COLO829 (cell line): ENCODE data around the gene PUSL1.
"Not testable (repeated sequence)": the region's sequence is repeated elsewhere in the genome, so short reads cannot be mapped to it uniquely, and the experiment has no call there.

Experiments
- DNase-seq: peaks from one replicate; pipeline ENCODE4 v3.0.0; 2012; ENCODE audit warnings: low spot score

Gene PUSL1

DNA sequence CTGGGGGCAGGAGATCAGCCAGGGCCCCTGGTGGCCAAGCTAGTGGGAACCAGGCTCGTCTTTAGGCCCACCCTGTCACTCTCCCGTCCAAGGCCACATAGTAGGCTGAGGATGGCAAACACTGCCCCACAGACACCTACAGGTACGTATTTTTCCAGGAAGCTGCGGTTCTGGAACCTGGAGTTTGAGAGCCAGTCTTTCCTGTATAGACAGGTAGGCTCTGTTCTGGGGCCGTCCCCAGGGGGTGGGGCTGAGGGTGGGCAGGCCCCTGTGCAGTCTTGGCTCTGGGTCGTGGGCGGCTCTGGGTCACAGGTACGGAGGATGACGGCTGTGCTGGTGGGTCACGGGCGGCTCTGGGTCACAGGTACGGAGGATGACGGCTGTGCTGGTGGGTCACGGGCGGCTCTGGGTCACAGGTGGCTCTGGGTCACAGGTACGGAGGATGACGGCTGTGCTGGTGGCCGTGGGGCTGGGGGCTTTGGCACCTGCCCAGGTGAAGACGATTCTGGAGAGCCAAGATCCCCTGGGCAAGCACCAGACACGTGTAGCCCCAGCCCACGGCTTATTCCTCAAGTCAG is 2.2 kb downstream of the PUSL1 start:
- DNase-seq: no peak

DNA sequence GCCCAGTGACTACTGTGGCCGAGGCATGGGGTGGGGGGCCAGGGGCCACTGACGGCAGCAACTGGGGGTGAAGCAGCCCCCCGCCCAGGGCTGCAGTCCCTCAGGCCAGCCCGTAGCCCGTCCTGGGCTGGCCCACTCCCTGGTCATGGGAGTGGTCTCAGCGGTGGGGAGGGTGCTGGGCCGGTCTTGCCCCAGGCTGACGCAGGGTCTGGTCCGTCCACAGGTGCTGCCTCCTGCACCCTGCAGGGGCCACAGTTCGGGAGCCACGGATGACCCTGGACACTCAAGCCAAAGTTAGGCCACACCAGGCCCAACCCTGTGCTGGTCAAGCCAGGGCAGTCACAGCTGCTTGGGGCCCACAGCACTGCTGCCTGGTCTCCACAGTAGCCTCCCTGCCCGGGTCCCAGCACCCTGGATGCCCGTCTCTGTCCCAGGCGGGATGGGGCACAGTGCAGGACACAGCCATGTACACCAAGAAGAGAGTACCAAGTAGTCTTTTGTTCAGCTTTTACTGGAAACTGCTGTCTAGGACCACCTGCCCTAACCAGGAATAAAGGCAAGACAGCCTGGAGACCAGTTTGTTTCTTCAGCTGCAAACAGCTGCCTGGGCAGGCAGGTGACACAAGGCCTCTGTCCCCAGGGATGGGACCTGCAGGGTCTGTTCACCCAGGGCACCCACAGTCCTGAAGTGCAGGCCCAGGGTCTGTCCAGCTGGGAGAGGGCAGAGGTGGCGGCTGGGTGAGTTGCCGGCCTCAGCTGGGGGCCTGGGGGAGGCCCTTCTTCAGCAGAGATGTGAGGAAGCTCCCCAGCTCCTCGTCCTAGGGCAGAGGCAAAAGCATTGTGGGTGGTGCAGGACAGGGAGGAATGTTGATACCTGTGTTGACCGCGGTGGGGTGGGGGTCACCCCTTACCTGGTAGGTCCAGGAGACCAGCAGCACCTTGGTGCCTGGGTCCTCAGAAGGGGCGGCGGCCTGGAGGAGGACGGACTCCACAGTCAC is 3.0 kb downstream of the PUSL1 start:
- DNase-seq: no peak

DNA sequence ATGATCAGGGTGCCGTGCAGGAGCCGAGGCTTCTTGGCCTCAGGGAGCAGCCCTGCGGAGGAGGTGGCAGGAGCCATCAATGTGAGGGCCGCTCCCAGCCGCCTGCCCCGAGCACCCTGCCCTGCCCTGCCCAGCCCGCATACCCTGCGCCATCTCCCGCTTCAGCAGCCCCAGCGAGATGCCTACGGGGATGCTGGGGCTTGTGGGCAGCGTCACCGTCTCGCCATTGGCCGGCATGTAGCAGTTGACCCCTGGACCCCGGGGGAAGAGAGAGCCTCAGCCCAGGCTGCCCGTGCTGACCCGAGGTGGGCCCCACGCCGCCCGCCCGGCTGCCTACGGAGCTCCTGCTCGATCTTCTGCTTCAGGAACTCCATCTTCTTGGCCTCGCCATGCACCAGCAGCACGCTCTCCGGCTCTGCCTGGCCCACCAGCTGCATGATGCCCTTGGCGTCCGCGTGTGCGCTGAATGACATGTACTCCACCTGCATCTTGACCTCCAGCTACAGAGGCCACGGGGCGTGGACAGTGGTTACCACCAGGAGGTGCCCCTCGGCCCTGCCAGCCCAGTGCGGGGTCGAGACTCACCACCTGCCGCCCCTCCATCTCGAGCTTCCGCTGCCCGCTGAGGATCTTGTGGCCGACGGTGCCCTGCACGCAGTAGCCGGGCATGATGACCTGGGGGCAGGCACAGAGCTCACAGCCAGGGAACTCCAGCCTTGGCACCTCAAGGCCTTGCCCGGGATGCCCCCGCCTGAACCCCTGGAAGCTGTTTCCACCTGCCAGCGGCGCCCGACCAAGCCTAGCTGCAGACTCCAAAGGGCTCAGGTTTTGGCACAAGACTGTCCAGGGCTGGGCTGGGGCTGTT is 4.3 kb downstream of the PUSL1 start:
- DNase-seq: no peak

DNA sequence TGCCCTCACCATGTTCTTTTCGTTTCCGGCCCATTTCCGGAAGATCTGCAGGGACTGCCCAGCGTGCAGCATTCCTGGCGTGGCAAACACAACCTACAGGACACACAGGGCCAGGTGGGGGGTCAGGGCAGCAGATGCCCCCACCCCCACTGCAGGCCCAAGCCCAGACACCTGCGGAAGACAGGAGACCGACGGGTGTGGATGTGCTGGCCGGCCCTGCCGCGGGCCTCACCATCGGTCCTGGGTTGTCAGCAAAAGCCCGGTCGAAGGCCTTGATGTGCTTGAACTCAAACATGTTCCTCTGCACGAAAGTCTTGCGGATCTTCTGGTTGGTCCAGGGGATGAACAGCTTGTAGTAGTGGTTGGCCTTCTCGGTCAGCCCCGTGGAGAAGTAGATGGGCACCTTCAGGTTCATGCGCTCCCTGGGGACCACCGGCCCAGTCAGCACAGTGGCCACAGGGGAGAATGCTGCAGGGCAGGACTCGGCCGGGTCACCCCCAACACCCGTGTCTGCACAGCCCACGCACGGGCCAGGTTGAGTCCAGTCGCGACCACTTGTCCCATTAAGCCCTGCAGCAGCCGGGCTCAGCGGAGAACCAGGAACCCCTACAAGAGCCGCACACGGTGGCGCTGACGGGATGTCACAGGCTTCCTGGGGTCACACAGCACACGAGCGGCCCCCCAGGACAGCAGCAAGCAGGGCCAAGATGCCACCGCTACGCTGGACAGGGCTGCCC is 5.3 kb downstream of the PUSL1 start:
- DNase-seq: no peak

DNA sequence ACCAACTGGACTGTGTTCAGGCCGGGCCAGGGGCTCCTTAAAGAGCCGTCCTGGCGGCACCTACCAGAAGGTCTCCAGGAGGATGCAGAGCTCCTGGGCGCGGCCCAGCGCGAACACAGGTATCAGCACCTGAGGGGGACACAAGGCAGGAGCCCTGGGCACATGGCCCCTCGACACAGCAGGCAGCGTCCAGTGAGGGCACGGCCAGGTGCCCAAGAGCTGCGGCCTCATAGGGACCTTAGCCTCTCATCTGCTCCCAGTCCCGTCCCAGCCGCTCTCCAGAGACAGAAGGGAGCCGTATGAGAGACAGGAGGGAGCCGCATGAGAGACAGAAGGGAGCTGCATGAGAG is 5.8 kb downstream of the PUSL1 start:
- no peak for DNase-seq

DNA sequence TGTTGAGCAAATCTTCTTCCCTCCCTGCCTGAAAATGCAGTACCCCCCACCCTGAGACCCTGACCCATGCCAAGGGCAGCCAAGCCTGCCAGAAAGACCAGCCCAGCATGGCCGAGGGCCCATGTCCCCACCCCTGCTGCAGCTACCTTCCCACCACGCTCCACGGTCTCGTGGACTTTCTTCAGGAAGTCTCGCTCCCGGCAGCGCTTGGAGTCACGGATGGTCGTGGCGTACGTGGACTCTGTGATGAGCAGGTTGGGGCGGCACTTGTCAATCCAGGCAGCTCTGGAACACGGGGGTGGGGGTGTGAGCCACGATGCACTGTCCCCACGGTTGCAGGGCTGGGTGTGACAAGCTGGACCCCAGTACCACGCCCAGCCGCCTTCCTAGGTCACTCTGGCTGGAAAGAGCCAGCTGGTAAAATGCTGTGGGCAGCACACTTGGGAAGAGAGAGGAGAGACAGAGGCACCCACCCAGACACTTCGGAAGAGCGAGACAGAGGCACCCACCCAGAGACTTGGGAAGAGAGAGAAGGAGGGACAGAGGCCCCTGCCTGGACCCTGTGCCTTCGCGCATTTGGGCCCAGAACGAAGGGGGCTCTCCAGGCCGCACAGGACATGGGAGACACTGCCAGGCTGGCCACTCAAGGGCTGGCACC is 6.4 kb downstream of the PUSL1 start:
- DNase-seq: no peak

DNA sequence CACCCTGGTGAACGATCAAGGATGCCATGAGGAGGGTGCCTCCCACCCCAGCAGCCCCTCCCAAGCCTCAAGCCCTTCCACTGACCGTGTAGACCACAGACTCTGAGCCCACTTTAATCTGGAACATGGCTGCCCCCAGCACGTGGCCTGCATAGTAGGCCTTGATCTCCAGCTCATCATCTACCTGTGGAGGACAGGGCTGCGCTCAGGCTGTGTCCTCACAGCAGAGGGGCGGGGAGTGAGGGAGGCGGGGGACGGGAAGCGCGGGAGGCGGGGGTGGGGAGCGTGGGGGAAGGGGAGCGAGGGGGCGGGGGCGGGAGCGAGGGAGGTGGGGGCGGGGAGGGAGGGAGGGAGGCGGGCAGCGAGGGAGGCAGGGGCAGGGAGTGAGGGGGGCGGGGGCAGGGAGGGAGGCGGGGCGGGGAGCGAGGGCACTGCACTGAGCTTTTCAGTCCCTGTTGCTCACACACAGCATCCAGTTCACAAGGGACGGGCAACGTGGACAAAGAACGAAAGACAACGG is 7.1 kb downstream of the PUSL1 start:
- no peak for DNase-seq

DNA sequence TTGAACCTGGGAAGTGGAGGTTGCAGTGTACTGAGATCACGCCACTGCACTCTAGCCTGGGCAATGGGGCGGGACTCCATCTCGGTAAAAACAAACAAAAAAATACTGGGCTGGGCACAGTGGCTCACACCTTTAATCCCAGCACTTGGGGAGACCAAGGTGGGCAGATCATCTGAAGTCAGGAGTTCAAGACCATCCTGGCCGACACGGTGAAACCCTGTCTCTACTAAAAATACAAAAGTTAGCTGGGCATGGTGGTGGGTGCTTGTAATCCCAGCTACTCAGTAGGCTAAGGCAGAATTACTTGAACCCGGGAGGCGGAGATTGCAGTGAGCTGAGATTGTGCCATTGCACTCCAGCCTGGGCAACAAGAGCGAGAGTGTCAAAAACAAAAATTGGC is 7.8 kb downstream of the PUSL1 start:
- not testable (repeated sequence) for DNase-seq

DNA sequence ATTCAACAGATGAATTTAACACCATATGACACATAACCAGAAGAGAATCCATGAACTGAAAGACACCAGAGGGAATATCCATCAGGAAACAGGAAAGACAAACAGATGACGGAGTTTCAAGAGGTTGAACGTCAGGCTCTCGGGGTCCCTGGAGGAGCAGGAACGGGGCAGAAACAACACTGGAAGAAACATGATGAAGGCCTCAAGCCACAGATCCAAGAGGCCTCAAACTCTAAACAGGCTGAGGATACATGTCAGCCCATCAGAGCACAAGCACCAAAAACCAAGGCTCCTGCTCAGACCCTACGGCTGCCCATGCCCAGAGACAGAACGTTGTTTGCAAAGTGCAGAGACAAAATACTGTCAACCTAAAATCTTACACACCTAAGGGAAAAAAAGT is 9.0 kb downstream of the PUSL1 start:
- DNase-seq: no peak

DNA sequence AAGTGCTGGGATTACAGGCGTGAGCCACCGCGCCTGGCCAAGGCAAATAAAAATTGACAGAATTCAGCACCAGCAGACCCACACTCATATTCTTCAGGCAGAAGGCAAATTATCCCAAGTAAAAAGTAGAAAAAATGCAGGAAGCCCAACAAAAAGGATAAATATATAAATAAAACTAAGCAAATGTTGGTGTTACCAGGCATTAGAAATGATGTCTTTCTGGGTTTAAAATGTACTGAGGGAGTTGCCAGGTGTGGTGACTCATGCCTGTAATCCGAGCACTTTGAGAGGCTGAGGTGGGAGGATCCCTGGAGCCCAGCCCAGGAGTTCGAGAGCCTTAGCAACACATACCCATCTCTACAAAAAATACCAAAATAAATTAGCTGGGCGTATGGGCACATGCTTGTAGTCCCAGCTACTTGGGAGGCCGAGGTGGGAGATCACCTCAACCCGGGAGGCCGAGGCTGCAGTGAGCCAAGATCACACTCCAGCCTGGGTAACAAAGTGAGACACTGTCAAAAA is 9.8 kb downstream of the PUSL1 start:
- no peak for DNase-seq

DNA sequence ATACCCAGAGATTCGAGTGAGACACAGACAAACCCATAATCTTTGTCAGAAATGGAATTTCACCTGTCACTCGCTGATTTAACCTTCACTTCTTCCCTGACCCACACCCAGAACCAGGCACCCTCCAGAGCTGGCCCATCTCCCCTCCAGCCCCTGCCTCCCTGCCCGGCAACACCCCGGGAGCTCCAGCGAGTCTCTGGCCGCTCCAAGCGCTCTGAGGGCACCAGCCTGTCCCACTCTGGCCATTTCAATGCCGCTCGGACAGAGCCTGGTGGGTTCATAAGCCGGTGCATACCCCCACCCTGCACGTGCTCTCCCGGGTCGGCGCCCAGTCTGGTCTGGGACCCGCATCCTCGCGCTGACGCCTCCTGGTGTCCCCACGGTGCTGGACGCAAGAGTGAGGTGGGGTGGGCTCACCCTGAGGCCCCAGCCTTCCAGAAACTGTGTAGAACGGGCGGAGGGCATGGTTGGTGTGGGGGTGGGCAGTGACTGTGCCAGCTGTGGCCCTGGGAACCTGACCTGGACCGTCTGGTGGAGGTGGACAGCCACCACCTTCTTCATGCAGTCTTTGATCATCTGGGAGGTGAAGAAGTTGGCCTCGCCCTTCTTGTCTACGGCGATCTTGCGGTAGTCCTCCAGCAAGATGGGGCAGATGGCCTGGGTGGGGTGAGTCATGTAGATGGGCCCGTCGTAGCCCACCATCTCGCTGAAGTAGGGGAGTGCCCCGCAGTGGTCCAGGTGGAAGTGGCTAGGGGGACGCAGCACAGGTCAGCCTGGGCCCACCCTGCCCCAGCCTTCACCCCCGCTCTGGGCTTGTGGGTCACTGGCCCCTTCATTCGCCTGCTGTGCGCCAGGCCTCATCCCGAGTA is 10.6 kb downstream of the PUSL1 start:
- no peak for DNase-seq

DNA sequence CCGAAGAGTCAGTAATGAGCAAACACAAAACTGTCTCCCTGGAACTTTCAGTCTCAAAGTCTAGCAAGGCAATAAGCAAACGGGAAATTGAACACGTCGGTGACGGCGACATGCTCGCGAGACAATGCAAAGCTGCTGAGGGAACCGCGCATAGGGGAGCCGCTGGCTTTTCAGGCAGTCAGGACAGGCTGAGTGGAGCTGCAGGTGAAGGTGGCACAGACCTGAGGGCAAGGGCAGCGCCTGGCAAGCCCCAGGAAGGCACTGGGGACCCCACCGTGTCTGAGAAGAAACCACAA is 11.2 kb downstream of the PUSL1 start:
- DNase-seq: no peak

DNA sequence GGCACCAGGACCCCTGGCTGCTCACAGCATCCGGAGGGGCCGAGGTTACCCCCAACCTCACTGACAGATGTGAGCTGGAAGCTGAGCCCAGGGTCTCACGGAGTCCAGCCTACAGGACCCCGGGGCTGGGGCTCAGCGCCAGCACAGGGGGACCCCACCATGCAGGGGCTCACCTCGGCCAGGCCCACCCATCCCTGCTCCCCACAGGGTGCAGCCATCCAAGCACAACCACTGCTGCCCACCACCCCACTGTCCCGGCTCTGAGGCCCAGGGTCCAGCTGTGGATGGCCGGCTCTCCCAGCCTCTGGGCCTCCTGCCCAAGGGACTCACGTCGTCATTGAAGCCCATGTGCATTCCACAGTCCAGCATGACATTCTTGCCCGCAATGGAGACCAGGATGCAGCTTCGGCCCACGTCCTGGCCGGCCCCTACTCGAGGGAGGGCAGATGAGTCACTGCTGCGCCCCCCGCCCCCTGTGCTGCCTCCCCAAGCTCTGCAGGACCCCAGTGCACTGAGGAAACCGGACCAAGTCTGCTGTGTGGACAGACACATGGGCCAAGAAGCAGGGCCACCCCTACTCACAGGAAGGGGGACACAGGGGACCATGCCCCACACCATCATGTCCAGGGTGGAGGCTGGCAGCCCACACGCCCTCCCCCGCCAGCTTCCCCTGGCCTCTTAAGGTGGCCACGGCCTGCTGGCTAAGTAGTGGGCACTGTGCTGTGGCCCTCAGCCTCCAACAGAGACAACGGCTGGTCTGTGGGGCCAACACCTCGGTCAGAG is 12.5 kb downstream of the PUSL1 start:
- DNase-seq: no peak

DNA sequence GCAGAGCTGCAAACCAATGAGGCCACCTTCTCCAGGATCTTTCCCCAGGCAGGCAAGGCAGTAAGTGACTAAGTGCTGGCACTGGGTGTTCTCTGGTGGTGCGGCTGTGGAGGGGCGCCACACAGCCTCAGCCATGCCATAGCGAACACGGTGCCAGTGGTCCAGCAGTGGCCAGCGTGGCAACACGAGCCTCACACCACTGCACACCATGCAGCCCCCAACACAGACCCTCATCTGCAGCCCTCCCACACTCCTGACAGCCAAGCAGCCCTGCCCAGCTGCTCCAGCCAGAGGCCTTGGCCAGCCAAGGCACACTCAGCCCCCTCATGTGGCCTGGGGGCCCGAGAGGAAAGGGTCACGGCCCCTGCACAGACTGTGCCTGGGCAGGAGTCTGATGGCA is 13.1 kb downstream of the PUSL1 start:
- DNase-seq: no peak

DNA sequence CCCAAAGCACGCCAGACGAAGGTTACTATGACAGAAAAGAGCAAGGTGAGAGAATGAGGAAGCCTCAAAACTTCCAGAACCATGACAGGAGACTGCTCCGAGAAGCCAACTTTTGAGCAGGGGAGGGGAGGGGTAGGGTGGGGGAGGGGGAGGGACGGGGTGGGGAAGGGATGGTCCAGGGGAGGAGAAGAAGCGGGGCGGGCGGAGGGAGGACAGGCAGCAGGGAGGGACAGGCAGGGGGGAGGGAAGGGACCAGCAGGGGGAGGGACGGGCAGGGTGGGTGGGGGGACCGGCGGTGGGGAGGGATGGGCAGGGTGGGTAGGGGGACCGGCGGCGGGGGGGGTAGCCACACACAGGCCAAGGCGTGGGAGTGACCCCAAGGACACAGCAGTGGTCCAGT is 14.0 kb downstream of the PUSL1 start:
- DNase-seq: no peak

DNA sequence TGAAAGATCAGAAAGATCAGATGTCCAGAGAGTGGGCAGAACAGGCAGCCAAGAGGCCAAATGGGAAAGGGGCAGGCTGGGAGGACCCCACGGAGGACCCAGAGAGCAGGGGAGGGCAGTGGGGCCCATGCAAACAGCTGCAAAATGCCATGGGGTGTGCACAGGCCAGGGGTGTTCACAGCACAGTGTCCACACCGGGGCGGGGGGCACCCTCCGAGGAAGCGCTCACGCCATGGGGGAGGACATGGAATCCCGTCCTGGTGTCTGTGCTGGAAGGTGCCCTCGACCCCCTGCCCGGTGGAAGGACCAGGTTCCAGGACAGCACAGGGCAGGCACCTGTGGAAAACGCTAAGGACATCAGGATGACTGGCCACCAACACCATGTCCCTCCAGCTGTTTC is 14.6 kb downstream of the PUSL1 start:
- DNase-seq: no peak

DNA sequence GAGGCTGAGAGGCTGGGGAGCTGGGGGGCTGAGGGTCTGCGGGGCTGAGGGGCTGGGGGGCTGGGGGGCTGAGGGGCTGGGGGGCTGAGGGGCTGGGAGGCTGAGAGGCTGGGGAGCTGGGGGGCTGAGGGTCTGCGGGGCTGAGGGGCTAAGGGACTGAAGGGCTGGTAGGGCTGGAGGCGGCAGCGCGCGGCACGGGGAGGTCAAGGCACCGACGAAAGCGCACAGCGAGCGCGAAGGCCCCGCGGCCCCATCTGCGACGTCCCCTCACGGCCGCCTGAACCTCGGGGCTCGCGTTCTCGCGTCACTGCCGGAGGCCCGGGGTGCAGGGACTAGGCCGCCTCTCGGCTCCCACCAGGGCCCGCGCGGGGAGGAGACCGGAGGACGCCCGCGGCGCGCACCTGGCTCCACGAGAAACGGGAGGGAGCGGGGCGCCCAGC is 15.7 kb downstream of the PUSL1 start:
- DNase-seq: no peak

DNA sequence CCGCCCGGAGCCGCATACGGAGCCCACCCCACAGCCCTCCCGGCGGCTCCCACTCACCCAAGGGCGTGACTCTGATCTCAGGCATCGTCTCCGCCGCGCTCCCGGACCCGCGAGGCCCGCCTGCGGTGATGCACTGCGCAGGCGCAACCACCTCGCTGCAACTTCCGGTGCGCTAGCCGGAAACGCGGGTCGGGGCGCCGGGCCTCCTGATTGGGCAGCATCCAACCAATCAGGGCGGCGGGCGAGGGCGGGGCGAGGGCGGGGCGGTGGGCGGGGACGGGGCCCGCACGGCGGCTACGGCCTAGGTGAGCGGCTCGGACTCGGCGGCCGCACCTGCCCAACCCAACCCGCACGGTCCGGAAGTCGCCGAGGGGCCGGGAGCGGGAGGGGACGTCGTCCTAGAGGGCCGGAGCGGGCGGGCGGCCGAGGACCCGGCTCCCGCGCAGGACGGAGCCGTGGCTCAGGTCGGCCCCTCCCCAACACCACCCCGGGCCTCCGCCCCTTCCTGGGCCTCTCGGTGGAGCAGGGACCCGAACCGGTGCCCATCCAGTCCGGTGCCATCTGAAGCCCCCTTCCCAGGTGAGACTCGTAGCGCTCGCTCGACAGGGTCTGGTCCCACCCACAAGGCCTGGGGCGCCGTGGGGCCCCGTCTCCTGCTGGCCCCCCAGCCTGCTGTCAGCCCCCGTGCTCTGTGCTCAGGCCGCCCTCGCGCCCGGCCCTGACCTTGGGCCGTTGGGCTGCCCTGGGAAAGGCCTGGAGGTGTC is 16.3 kb downstream of the PUSL1 start, which contains the start of the genes CPTP and INTS11:
Gene CPTP, plus strand, starts transcription at position 279 of the 764 bp plus-strand sequence. CDS start 2,109 bp downstream, outside the sequence.
Gene INTS11, minus strand, starts transcription at position 137 of the 764 bp plus-strand sequence. Its CDS starts 52 bp downstream, at position 85.
- DNase-seq: peak; percentile 90
